ENCODE results near the gene ARHGAP5.

DNA sequence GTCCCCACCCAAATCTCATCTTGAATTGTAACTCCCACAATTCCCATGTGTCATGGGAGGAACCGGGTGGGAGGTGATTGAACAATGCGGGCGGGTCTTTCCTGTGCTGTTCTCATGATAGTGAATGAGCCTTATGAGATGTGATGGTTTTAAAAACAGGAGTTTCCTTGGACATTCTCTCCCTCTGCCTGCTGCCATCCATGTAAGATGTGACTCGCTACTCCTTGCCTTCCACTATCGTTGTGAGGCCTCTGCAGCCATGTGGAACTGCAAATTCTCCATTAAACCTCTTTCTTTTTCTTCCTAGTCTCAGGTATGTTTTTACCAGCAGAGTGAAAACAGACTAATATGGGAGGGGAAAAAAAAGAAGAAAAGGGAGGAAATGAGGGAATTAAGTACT is 22.6 kb upstream of the ARHGAP5 start:
- no peak for TF ChIP-seq CTCF (IDR thresholded peaks at IDR 0.05)
- no peak for TF ChIP-seq ZFX (IDR thresholded peaks at IDR 0.05; ENCODE audit: borderline replicate concordance)
